ENCODE results near the gene TUBB. TPM values are rescaled to one million over a fixed set of nuclear protein-coding genes. Genes with fewer than 3 reads are reported as not detected.
A peak's percentile ranks its signal among the peaks of the same experiment; 100 is the strongest.

TUBB gene
- total and polyA plus RNA-seq, 2 of the 4 experiments (the other 2 are of a cell fraction) = 1,401 to 2,004 TPM

DNA sequence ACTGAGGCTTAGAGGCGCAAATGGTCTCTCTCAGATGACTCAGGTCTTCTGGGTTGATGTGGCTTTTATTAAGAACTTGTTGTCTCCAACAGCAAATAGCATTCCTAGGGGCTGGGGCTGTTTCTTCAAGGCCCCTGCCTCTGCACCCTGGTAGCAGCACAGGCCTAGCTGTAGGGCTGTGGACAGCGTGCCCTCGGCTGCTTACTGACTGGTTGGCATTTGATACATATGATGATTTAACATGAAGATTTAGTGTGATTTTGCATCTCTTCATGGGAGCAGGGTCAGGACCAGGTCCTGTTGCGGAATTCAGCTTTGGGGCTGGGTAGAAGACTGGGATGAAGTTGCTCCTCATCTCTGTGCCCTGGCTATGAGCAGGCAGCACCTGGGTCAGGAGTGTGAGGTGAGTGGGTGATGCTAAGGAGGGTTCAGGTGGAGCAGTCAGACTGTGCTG, 48.5 kb downstream of the TUBB start:
- H3K4me1 ChIP-seq (ENCODE audit: control insufficient read depth, insufficient read depth, low read length) = peaks cover 30% of the 10 kb centered on the region
- H3K14ac ChIP-seq (replicated peaks; ENCODE audit: low read depth, low read length) = peak overlapping the region; percentile 98
- H3K4me3 ChIP-seq (ENCODE audit: insufficient read depth, low read depth, low read length) = no peak overlapping the region
- peak overlapping the region; percentile 81 for H3K18ac ChIP-seq (ENCODE audit: low read depth, low read length)
- peak overlapping the region; percentile 100 for H2BK15ac ChIP-seq (ENCODE audit: low read depth, low read length)
- no peaks in the 10 kb centered on the region for H4K20me1 ChIP-seq (ENCODE audit: insufficient read depth, low read length)
- ChIA-PET POLR2A (ENCODE audit: unreplicated experiment) (interaction anchor here (1.2 to 2.4 kb wide), 4 partner anchors 13 to 26 kb away, joined by 4 to 14 read pairs (median 6); partner anchors contain the start of genes FLOT1 and IER3), CTCF (interaction anchor here (1.4 kb wide), 1 partner anchor 54 kb away, joined by 4 read pairs; no protein-coding TSS in a partner anchor)
- H3K9me1 ChIP-seq (ENCODE audit: insufficient read depth, low read length) = peaks cover 26% of the 10 kb centered on the region
- peaks cover 0 to 26% of the 10 kb centered on the region in 2 experiments; a peak in 3 of 4 replicates for H3K79me1 ChIP-seq (ENCODE audit: low read depth in 1 of 2, low read length in 2 of 2)
- H3K56ac ChIP-seq (ENCODE audit: extremely low read depth, insufficient read depth, low read length) = peak overlapping the region; percentile 97
- no peaks in the 10 kb centered on the region for H3K9me3 ChIP-seq (ENCODE audit: control insufficient read depth, insufficient read depth, low read length)
- DNase-seq = no peak
- H4K8ac ChIP-seq (ENCODE audit: low read depth in 2 of 2, low read length in 2 of 2) = peak overlapping the region; percentile 85 to 97
- peak overlapping the region; percentile 97 for H2AK9ac ChIP-seq (replicated peaks; ENCODE audit: low read depth, low read length, poor library complexity)
- no peaks in the 10 kb centered on the region for H3K27me3 ChIP-seq (ENCODE audit: control insufficient read depth, insufficient read depth, low read length)
- H2BK120ac ChIP-seq (ENCODE audit: low read depth, low read length) = peak overlapping the region; percentile 96
- peak overlapping the region; percentile 99 for H2BK5ac ChIP-seq (ENCODE audit: low read depth, low read length, poor library complexity, severe bottlenecking)
- in situ Hi-C loops (cut with MboI; ENCODE audit: low sequenced_read_pairs) = no loop called here
- H3K4me2 ChIP-seq (ENCODE audit: low read depth, low read length) = peak overlapping the region; percentile 72
- H2AFZ ChIP-seq (replicated peaks; ENCODE audit: low read length, poor library complexity) = peak overlapping the region; percentile 88
- H3K4ac ChIP-seq (ENCODE audit: low read depth, low read length) = peak overlapping the region; percentile 99
- H3K27ac ChIP-seq (ENCODE audit: insufficient read depth, low read length) = peak overlapping the region; percentile 93
- H3K9ac ChIP-seq (ENCODE audit: low read depth, low read length) = peak overlapping the region; percentile 64
- WGBS, 2 experiments (ENCODE audit: extremely low coverage in 2 of 2, insufficient read length in 1 of 2) = 100% methylated on average over 2 of the region's 4 CpGs; no CpG with 5 or more reads in 1 of the 2 experiments
- H3K23ac ChIP-seq (ENCODE audit: low read depth, low read length) = peak overlapping the region; percentile 90
- no peaks in the 10 kb centered on the region for H3K36me3 ChIP-seq (ENCODE audit: control insufficient read depth, insufficient read depth, low read length)
- H4K5ac ChIP-seq (ENCODE audit: low read depth, low read length) = peak overlapping the region; percentile 86
- peak overlapping the region; percentile 100 for H2BK20ac ChIP-seq (ENCODE audit: low read depth, low read length)
- dilution Hi-C loops (cut with HindIII; ENCODE audit: low sequenced_read_pairs, unreplicated experiment) = no loop called here
- intact Hi-C loops (cut with micrococcal nuclease) = loop anchor here (2.0 kb wide), 1 partner anchor 16 kb away; no protein-coding TSS in a partner anchor
- BruUV-seq (replicated peaks) = no TSS peak
- peak overlapping the region; percentile 99 for H4K91ac ChIP-seq (ENCODE audit: insufficient read depth, low read depth, low read length)
- H2AK5ac ChIP-seq (ENCODE audit: low read depth, low read length) = peak overlapping the region; percentile 99
- no peak for ATAC-seq (ENCODE audit: low read depth)
- TF ChIP-seq, protein P1, sequence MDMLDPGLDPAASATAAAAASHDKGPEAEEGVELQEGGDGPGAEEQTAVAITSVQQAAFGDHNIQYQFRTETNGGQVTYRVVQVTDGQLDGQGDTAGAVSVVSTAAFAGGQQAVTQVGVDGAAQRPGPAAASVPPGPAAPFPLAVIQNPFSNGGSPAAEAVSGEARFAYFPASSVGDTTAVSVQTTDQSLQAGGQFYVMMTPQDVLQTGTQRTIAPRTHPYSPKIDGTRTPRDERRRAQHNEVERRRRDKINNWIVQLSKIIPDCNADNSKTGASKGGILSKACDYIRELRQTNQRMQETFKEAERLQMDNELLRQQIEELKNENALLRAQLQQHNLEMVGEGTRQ (IDR thresholded peaks at IDR 0.05; ENCODE audit: low read depth, low read length) = no peak
- TF ChIP-seq MAZ (IDR thresholded peaks at IDR 0.05; ENCODE audit: borderline replicate concordance, low read depth, low read length) (peak; percentile 52; the same call in 1 of the 2 replicates), SMC3 (IDR thresholded peaks at IDR 0.05; ENCODE audit: low read depth, low read length) (no peak), MAFK (IDR thresholded peaks at IDR 0.05; ENCODE audit: low read depth, low read length) (no peak), FOS (IDR thresholded peaks at IDR 0.05; ENCODE audit: low read depth, low read length) (0 out of 2 replicates have a peak, but pooled peaks have one; percentile 0), CEBPB (IDR thresholded peaks at IDR 0.05; ENCODE audit: low read depth, low read length) (no peak), RFX5 (IDR thresholded peaks at IDR 0.05; ENCODE audit: low read depth, low read length) (no peak), RCOR1 (IDR thresholded peaks at IDR 0.05; ENCODE audit: insufficient replicate concordance, low read length) (no peak), MXI1 (IDR thresholded peaks at IDR 0.05; ENCODE audit: borderline replicate concordance, low read depth, low read length) (no peak), POLR2A (IDR thresholded peaks at IDR 0.05; ENCODE audit: low read depth, low read length) (0 out of 2 replicates have a peak, but pooled peaks have one; percentile 48), CHD1 (IDR thresholded peaks at IDR 0.05; ENCODE audit: low read depth, low read length) (no peak), BHLHE40 (IDR thresholded peaks at IDR 0.05; ENCODE audit: low read depth, low read length) (no peak), RAD21 (IDR thresholded peaks at IDR 0.05; ENCODE audit: low read length) (no peak)
- TF ChIP-seq, protein P2, sequence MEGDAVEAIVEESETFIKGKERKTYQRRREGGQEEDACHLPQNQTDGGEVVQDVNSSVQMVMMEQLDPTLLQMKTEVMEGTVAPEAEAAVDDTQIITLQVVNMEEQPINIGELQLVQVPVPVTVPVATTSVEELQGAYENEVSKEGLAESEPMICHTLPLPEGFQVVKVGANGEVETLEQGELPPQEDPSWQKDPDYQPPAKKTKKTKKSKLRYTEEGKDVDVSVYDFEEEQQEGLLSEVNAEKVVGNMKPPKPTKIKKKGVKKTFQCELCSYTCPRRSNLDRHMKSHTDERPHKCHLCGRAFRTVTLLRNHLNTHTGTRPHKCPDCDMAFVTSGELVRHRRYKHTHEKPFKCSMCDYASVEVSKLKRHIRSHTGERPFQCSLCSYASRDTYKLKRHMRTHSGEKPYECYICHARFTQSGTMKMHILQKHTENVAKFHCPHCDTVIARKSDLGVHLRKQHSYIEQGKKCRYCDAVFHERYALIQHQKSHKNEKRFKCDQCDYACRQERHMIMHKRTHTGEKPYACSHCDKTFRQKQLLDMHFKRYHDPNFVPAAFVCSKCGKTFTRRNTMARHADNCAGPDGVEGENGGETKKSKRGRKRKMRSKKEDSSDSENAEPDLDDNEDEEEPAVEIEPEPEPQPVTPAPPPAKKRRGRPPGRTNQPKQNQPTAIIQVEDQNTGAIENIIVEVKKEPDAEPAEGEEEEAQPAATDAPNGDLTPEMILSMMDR (conservative IDR thresholded peaks at IDR 0.05; ENCODE audit: low read depth, low read length) = no peak
- TF ChIP-seq, protein P3, sequence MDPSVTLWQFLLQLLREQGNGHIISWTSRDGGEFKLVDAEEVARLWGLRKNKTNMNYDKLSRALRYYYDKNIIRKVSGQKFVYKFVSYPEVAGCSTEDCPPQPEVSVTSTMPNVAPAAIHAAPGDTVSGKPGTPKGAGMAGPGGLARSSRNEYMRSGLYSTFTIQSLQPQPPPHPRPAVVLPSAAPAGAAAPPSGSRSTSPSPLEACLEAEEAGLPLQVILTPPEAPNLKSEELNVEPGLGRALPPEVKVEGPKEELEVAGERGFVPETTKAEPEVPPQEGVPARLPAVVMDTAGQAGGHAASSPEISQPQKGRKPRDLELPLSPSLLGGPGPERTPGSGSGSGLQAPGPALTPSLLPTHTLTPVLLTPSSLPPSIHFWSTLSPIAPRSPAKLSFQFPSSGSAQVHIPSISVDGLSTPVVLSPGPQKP (IDR thresholded peaks at IDR 0.05; ENCODE audit: borderline replicate concordance, low read depth, low read length) = no peak
